ENCODE data around the gene CASZ1.

CASZ1 gene

DNA sequence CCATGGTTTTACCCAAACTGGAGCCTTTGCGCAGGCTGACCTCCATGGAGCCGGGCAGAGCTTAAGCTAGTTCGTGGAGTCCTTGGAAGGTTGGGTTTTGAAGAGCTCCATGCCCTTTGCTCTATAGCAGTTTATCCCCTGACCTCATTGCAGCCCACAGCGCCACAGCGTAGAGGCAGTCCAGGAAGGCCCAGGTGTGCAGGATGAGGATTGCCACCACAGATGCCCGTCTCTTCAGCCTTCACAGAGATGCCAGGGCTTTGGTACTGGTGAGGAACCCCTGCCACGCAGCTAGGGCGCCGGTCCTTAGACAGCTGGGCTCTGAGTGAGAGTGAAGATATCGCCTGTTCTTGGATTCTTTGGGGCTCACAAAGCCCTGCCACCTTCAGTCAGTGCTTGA lies 183.1 kb downstream of the CASZ1 start:
- Histone ChIP-seq H3K4me3 (ENCODE audit: low read depth, low read length) (no peak overlapping the region), H3K27me3 (replicated peaks) (no peaks in the 10 kb centered on the region), H3K36me3 (replicated peaks) (no peaks in the 10 kb centered on the region), H3K27ac (no peak overlapping the region)
- in situ Hi-C loops (cut with HindIII; ENCODE audit: low pct_ligation_motif_present, low sequenced_read_pairs), result no loop called here
- no peak for DNase-seq
- TF ChIP-seq CTCF (IDR thresholded peaks at IDR 0.05; ENCODE audit: low read depth, low read length, missing control alignments), result no peak

DNA sequence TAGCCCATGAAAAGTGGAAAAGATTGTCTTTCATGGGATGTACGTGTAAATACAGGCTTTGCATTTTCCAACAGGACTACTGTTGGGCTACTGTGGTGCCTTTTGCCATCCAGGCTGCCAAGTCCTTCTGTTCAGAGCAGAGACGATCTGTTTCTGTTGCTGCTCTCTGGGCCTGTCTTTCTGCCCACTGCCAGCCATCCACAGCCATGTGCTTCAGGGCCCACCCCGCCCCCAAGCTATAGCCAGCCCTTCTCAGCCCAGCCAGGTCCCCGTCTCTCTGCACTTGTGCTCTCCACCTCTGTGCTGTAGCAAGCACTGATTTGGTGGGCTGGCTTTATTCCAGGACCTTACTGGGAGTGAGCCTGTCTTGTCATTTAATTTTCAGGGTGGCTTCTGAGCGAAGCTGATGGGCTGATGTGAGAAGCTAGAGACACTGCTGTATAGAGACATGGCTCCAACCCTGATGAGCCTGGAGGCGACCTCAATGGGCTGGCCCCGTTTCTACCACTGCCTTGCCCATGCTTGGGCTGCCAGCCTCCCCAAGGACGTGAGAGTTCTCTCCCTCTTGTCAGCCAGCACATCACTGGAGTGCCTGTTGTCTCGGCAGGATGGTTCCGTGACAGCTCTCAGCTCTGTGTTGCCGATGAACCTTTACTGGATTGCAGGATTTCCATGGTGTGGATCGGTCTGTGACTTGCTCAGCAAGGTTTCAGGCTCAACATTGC lies 183.8 kb downstream of the CASZ1 start:
- DNase-seq, result no peak
- no peak for TF ChIP-seq CTCF (IDR thresholded peaks at IDR 0.05; ENCODE audit: low read depth, low read length, missing control alignments)
- no peak overlapping the region for H3K4me3 ChIP-seq (ENCODE audit: low read depth, low read length)
- no peak overlapping the region for H3K27ac ChIP-seq
- no peaks in the 10 kb centered on the region for H3K27me3 ChIP-seq (replicated peaks)
- in situ Hi-C loops (cut with HindIII; ENCODE audit: low pct_ligation_motif_present, low sequenced_read_pairs), result no loop called here
- H3K36me3 ChIP-seq (replicated peaks), result no peaks in the 10 kb centered on the region

DNA sequence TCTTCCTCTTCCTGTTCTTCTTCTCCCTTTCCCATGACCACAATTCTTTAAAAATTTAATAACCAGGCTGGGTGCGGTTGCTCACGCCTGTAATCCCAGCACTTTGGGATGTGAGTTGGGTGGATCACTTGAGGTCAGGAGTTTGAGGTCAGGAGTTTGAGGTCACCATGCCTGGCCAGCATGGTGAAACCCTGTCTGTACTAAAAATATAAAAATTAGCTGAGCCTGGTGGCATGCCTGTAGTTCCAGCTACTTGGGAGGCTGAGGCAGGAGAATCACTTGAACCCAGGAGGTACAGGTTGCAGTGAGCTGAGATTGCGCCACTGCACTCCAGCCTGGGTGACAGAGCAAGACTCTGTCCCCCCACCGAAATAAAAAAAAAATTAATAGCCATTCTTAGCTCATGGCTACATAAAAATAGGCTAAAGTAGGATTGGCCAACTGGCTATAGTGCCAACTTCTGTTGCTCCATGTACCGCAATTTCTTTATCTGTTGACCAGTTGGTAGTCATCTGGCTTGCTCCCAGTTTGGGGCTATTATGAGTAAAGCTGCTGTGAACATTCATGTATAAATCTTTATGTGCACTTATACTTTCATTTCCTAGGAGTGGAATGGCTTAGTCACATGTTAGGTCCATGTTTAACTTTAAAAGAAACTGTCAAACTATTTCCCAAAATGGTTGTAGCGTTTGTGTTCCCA lies 185.4 kb downstream of the CASZ1 start:
- in situ Hi-C loops (cut with HindIII; ENCODE audit: low pct_ligation_motif_present, low sequenced_read_pairs), result no loop called here
- no peaks in the 10 kb centered on the region for H3K36me3 ChIP-seq (replicated peaks)
- TF ChIP-seq CTCF (IDR thresholded peaks at IDR 0.05; ENCODE audit: low read depth, low read length, missing control alignments), result no peak
- no peak overlapping the region for H3K4me3 ChIP-seq (ENCODE audit: low read depth, low read length)
- H3K27ac ChIP-seq, result no peak overlapping the region
- no peaks in the 10 kb centered on the region for H3K27me3 ChIP-seq (replicated peaks)
- DNase-seq, result no peak

DNA sequence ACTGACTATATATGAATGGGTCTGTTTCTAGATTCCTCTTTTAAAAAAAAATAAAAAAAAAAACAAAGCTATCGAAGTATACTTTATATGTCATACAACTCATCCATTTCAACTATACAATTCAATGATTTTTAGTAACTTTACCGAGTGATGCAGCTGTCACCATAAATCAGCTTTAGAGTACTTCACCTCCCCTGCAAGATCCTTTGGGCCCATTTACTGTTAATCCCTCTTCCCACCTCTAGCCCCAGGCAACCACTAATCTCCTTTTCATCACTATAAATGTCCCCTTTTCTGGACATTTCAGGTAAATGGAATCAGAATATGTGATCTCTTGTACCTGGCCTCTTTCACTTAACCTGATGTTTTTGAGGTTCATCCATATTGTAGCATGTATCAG lies 187.8 kb downstream of the CASZ1 start:
- in situ Hi-C loops (cut with HindIII; ENCODE audit: low pct_ligation_motif_present, low sequenced_read_pairs), result no loop called here
- TF ChIP-seq CTCF (IDR thresholded peaks at IDR 0.05; ENCODE audit: low read depth, low read length, missing control alignments), result no peak

DNA sequence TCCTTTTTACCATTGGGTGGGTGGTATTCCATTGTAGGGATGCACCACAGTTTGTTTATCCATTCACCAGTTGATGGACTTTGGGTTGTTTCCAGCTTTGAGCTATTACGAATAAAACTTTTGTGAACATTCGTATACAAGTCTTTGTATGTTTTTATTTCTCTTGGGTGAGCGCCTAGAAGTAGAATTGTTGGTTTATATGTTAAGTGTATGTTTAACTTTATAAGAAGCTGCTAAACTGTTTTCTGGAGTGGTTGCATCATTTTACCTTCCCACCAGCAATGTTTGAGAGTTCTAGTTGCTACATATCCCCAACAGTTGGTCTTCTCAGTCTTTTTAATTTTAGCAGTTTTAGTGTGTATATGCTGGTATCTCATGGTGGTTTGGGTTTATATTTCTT lies 189.2 kb downstream of the CASZ1 start:
- H3K27ac ChIP-seq, result no peak overlapping the region
- no peaks in the 10 kb centered on the region for H3K27me3 ChIP-seq (replicated peaks)
- no peak overlapping the region for H3K4me3 ChIP-seq (ENCODE audit: low read depth, low read length)
- no peak for TF ChIP-seq CTCF (IDR thresholded peaks at IDR 0.05; ENCODE audit: low read depth, low read length, missing control alignments)
- DNase-seq, result no peak
- in situ Hi-C loops (cut with HindIII; ENCODE audit: low pct_ligation_motif_present, low sequenced_read_pairs), result no loop called here
- H3K36me3 ChIP-seq (replicated peaks), result no peaks in the 10 kb centered on the region

More for the DNA sequence above, 187.8 kb downstream of the CASZ1 start:
- Histone ChIP-seq H3K27ac (no peak overlapping the region), H3K36me3 (replicated peaks) (no peaks in the 10 kb centered on the region), H3K27me3 (replicated peaks) (no peaks in the 10 kb centered on the region), H3K4me3 (ENCODE audit: low read depth, low read length) (no peak overlapping the region)
- DNase-seq, result no peak
